GM12865 (cell line): ENCODE data around the gene FAM53B.

Experiments used
- DNase-seq: peaks from one replicate; pipeline ENCODE4 v3.0.0; 2010; ENCODE audit warnings: low read depth
- H3K4me3 ChIP-seq: 2 replicates; pipeline ENCODE4 v1.5.1; 2011; ENCODE audit warnings: mild to moderate bottlenecking, low read depth, low read length, control low read depth
- CTCF ChIP-seq: IDR thresholded peaks from 2 replicates; pipeline ENCODE4 v1.5.1; 2011; ENCODE audit warnings: low read length, control low read depth, low read depth, inconsistent platforms; ENCODE audit not compliant: insufficient read depth; ENCODE audit errors: missing control alignments

The FAM53B gene

GRCh38 chr10:124651402-124651891 is 92.7 kb downstream of the FAM53B start:
- no peak for TF ChIP-seq CTCF
- no peak overlapping the region for H3K4me3 ChIP-seq
- DNase-seq: no peak

GRCh38 chr10:124650820-124651401 is 93.3 kb downstream of the FAM53B start:
- no peak for TF ChIP-seq CTCF
- DNase-seq: peak; percentile 73
- H3K4me3 ChIP-seq: no peak overlapping the region

- TF ChIP-seq CTCF: no peak
- DNase-seq: no peak
- no peak overlapping the region for H3K4me3 ChIP-seq
Measured at GRCh38 chr10:124650263-124650662, 93.9 kb downstream of the FAM53B start.

GRCh38 chr10:124649214-124649613 is 95.0 kb downstream of the FAM53B start:
- no peak for TF ChIP-seq CTCF
- no peak overlapping the region for H3K4me3 ChIP-seq
- DNase-seq: no peak

GRCh38 chr10:124648738-124649137 is 95.4 kb downstream of the FAM53B start:
- no peak for TF ChIP-seq CTCF
- no peak overlapping the region for H3K4me3 ChIP-seq
- peak; percentile 77 for DNase-seq

- no peak for DNase-seq
- peak overlapping the region; percentile 10; the same call in 1 of the 2 replicates for H3K4me3 ChIP-seq
- no peak for TF ChIP-seq CTCF
Measured at GRCh38 chr10:124648131-124648475, 96.1 kb downstream of the FAM53B start.
